GM19240 (cell line): ENCODE data around the gene NCBP1.
"Not testable (repeated sequence)": the region's sequence is repeated elsewhere in the genome, so short reads cannot be mapped to it uniquely, and the experiment has no call there.

ENCODE experiments used
- DNase-seq: peaks from one replicate; pipeline ENCODE4 v3.0.0; 2011; ENCODE audit warnings: low spot score; ENCODE audit not compliant: insufficient read length

NCBP1 gene

GRCh38 chr9:97622483-97622882 is 11.1 kb upstream of the NCBP1 start:
- DNase-seq, result not testable (repeated sequence)

GRCh38 chr9:97623946-97624345 is 9.7 kb upstream of the NCBP1 start:
- no peak for DNase-seq

- no peak for DNase-seq
Observed at GRCh38 chr9:97625620-97626019, 8.0 kb upstream of the NCBP1 start.

GRCh38 chr9:97627624-97628023 is 6.0 kb upstream of the NCBP1 start:
- DNase-seq, result no peak

- DNase-seq, result no peak
Observed at GRCh38 chr9:97628668-97629067, 5.0 kb upstream of the NCBP1 start.

- DNase-seq, result no peak
Observed at GRCh38 chr9:97629156-97629555, 4.5 kb upstream of the NCBP1 start.

GRCh38 chr9:97630591-97630990 is 3.0 kb upstream of the NCBP1 start:
- DNase-seq, result no peak

- no peak for DNase-seq
Observed at GRCh38 chr9:97632248-97632984, 1.2 kb upstream of the NCBP1 start.

GRCh38 chr9:97633859-97634490 is 354 bp downstream of the NCBP1 start:
- no peak for DNase-seq

GRCh38 chr9:97635026-97635425 is 1.4 kb downstream of the NCBP1 start:
- no peak for DNase-seq

- DNase-seq, result no peak
Observed at GRCh38 chr9:97636903-97637302, 3.3 kb downstream of the NCBP1 start.

- no peak for DNase-seq
Observed at GRCh38 chr9:97638666-97639065, 5.0 kb downstream of the NCBP1 start.

- no peak for DNase-seq
Observed at GRCh38 chr9:97640325-97640724, 6.7 kb downstream of the NCBP1 start.

GRCh38 chr9:97645720-97646119 is 12.1 kb downstream of the NCBP1 start:
- no peak for DNase-seq

GRCh38 chr9:97647996-97648395 is 14.4 kb downstream of the NCBP1 start:
- no peak for DNase-seq

- no peak for DNase-seq
Observed at GRCh38 chr9:97651646-97652045, 18.0 kb downstream of the NCBP1 start.

GRCh38 chr9:97658707-97659106 is 25.1 kb downstream of the NCBP1 start:
- no peak for DNase-seq

GRCh38 chr9:97659771-97660170 is 26.1 kb downstream of the NCBP1 start:
- DNase-seq, result no peak

- no peak for DNase-seq
Observed at GRCh38 chr9:97660340-97660739, 26.7 kb downstream of the NCBP1 start.

- no peak for DNase-seq
Observed at GRCh38 chr9:97660847-97661246, 27.2 kb downstream of the NCBP1 start.

GRCh38 chr9:97665742-97666141 is 32.1 kb downstream of the NCBP1 start:
- DNase-seq, result no peak

GRCh38 chr9:97666907-97667686 is 33.5 kb downstream of the NCBP1 start:
- DNase-seq, result no peak
